ENCODE data around the gene HSPA2.

The HSPA2 gene

DNA sequence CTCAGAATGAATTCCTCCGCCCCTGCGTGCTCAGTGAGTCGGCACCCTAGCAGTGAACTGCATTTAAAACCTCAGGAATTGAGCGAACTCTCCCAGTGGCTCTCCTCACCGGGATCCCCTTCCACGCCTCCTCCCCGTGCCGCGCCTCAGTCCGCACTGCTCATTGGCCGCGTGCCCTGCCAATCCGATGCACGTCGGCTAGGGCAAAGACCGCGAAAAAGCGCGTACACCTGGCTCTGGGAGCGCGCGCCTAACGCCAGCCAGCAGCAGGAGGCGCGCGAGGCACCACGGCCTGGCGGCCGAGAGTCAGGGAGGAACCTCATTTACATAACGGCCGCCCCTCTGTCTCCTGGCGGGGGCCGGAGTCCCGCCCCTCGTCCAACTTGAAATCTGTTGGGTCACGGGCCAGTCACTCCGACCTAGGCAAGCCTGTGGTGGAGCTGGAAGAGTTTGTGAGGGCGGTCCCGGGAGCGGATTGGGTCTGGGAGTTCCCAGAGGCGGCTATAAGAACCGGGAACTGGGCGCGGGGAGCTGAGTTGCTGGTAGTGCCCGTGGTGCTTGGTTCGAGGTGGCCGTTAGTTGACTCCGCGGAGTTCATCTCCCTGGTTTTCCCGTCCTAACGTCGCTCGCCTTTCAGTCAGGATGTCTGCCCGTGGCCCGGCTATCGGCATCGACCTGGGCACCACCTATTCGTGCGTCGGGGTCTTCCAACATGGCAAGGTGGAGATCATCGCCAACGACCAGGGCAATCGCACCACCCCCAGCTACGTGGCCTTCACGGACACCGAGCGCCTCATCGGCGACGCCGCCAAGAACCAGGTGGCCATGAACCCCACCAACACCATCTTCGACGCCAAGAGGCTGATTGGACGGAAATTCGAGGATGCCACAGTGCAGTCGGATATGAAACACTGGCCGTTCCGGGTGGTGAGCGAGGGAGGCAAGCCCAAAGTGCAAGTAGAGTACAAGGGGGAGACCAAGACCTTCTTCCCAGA is at the start of gene HSPA2:
HSPA2 (plus strand) TSS at position 534 of the 995 bp plus-strand sequence; CDS start at position 643, 109 bp downstream.
- peak; percentile 92 for DNase-seq (ENCODE audit: low read depth)

DNA sequence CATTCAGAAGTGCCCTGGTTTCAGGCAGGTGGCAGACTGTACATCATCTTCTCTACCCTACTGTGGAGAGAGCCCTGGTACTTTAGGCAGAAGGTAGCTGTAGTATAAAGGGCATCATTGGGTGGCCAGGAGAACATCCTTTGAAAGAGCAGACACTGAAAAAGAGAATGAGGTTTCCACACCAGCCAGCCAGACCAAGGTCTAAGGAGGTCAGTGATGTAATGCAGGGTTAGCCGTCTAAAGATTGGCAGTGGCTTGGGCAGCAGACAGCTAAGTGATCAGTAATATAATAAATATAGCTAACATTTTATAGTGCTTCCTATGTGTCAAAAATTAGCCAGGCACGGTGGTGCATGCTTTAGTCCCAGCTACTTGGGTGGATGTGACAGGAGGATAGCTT is 48.9 kb upstream of the HSPA2 start:
- DNase-seq (ENCODE audit: low read depth) = no peak

DNA sequence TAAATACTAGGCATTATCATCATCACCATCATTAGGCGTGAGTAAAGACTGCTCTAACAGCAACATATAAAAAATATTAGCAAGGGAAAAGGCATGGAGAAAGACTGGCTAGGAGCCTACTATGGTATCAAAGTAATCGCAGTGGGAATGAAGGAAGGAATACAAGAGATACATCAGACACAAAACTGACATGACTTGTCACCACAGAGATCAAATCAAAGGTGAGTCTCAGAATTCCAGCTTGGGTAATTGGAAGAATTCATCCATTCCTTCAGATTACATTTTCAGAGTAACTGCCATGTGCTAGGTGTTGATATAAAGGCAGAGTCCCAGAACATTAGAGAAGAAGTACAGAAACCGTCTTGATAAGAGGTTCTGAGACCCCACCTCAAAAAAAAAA is 47.1 kb upstream of the HSPA2 start:
- no peak for DNase-seq (ENCODE audit: low read depth)

- DNase-seq (ENCODE audit: low read depth) = no peak
Measured at GRCh38 chr14:64495252-64495651, 45.3 kb upstream of the HSPA2 start.

DNA sequence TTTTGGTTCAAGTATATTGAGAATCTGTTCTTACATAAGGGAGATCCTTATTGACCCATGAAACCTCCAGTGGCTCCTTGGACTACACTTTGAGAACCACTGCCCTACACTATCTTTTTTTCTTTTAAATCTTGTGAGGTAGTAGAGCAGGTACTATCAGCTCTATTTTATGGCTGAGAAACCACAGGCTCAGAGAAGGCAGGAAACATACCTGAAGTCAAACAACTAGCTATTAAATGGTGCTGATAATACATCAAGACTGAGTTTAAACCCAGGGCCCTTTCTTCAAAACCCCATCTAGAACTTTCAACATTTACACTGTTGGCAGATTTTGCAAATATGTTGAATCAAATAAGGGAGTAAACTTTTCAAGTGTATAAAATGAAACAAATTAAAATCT is 43.8 kb upstream of the HSPA2 start:
- no peak for DNase-seq (ENCODE audit: low read depth)

- no peak for DNase-seq (ENCODE audit: low read depth)
Measured at GRCh38 chr14:64500088-64500487, 40.5 kb upstream of the HSPA2 start.

DNA sequence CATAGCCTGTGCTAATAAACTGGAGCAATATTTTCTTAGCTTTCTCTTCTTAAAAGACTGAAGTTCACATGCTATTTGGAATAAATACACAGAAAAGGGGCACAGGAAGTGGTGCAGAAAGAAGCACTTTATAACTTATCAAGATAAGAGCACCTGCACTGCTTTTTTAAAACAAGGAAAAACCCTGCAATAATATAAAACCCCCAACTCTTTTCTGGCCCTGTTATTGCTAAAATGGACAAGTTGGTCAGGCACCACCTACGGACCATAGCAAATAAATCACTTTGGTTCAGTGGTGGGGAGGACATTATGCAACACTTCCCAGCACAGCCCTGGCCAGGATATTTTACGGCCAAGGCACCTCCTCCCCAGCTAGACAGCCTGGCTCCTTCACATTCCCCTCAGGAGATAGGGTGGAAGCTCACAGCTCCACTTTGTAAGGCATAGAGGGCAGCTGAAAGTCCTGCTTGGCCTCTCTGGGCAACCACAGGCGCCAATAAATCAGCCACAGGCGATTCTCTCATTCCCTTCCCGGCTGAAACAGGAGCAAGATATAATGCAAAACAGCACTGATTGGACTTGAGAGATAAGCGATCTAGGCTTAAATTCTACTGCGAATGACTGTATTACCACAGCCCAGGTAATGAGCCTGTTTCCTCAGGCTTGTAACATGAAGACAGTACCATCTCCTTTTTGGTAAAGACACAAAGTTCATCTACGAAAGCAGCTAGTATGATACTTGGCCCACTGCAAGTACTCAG is 39.0 kb upstream of the HSPA2 start:
- no peak for DNase-seq (ENCODE audit: low read depth)

GRCh38 chr14:64502456-64502855 is 38.1 kb upstream of the HSPA2 start:
- DNase-seq (ENCODE audit: low read depth) = no peak

DNA sequence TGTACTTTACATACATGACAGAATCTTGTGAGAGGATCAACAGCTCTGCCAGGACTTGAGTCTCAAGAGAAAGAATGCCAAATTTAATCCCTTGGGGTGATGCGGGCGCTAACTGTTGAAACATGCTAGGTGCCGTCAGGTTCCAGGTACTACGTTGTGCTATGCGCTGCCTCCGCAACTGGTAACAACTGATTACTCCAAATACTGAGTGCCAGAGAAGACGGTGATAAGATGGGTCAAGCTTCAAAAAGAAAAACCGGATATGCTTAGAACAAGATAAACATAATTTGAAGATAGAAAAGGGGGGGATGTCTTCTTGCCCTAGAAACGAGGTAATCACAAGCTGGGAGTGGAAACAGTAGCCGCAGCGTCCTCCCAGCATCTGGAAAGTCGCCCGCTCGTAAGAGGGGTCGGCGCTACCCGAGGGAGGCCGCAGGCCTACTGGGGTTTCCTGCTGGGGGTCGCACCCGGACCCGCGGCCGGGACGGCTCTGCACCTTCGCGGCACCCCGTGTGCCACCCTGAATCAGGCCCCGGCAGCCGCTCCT is 37.6 kb upstream of the HSPA2 start:
- no peak for DNase-seq (ENCODE audit: low read depth)

DNA sequence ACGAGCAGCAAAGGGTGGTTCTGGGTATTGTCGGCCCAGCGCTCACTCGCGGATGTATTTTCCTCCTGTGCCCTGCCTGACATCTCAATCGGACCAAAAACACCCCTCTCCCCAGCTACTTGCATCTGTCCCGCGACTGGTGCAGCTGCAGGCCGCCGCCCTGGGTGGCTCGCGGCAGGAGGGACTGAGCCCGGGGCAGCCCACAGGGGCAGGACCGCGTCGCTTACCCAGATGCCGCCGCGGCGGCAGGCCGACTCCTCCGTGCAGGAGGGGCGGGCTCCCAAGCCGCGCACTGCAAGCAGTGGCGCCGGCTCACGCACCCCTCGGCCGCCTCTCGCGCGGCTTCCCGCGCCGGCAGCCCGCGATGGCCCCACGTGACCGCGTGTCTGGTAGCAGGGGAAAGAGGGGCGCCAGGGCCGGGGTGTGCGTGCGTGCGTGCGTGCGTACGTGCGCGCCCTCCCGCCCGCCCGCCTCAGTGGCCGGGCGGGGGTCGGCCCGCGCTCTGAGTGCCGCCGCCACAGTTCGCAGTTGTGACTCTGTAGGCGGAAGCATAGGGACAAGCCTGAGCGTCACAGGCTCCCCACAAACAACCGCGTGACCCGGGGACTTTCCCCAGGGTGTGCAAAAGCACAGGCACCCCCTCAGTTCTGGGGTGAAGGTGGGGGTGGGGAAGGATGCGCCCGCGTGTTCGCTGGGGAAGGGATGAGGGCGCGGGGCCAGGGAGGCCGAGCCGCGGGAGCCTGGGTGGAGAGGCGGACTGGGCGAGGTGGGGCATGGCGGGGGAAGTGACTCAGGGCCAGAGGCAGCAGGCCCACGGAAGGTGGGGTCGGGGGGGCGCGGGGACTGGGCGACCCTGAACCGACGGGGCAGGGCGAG is 36.9 kb upstream of the HSPA2 start, which contains the start of gene ZBTB25:
ZBTB25 (minus strand) TSS at position 405 of the 876 bp plus-strand sequence. CDS start 13,305 bp downstream, outside the sequence.
- DNase-seq (ENCODE audit: low read depth) = peak; percentile 91

GRCh38 chr14:64504310-64504896 is 36.1 kb upstream of the HSPA2 start, which contains the start of gene ZBTB1:
TSS of gene ZBTB1 (plus strand) at chr14:64504770. CDS start at chr14:64521505, 16,735 bp downstream.
- DNase-seq (ENCODE audit: low read depth) = peak; percentile 81

GRCh38 chr14:64504897-64505794 is 35.4 kb upstream of the HSPA2 start:
- DNase-seq (ENCODE audit: low read depth) = peak; percentile 81

DNA sequence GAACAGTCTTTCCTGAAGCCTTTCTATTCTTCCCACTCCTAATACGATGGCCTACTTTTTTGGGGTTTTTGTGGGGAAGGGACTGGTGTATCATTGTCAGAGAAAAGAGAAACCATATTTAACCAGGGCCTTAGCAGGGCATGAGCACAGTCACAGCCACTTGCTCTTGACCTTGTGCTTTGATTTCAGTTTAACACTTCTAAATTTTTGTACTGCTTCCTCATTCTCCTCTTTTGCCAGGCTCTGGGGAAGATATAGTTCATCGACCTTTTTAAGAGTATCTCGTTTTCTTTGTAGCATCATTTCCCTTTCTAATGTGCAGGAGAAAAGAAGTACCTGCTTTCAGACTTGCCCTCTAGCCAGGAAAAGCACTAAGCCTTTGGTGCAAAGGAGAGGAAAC is 33.8 kb upstream of the HSPA2 start:
- DNase-seq (ENCODE audit: low read depth) = no peak

DNA sequence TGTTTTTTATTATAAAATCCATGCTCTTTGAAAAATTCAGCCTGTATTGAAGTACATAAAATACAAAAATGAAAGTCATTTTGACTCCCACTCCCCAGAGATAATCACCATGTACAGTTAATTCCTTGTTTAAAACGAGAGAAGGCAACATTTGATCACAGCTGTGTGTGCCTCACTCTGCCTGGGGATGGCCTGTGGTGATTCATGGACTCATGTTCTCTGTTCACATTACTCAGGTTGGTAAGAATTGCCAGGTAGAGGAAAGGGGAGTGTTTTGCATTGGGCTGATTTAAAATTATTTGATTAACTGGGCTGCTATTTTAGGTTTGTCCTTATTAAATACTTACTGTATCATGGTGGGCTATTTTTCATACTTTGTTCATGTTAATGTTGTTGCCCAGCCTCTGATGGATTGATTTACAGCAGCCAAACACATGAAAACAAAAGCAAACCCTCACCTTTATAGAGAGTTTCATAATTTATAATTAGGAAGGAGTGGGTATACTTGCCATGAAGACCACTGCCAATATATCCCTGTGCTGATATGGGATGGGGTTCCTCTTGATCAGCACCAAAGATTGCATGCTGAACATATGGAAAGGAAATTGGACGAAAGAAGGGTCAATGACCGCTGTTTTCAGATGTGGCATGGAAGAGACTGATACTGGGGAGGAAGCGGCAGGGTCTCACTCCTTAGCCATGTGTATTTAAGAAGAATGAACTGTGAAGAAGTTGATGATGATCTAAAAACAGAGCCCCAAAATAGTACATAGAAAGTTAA is 33.0 kb upstream of the HSPA2 start:
- DNase-seq (ENCODE audit: low read depth) = no peak

DNA sequence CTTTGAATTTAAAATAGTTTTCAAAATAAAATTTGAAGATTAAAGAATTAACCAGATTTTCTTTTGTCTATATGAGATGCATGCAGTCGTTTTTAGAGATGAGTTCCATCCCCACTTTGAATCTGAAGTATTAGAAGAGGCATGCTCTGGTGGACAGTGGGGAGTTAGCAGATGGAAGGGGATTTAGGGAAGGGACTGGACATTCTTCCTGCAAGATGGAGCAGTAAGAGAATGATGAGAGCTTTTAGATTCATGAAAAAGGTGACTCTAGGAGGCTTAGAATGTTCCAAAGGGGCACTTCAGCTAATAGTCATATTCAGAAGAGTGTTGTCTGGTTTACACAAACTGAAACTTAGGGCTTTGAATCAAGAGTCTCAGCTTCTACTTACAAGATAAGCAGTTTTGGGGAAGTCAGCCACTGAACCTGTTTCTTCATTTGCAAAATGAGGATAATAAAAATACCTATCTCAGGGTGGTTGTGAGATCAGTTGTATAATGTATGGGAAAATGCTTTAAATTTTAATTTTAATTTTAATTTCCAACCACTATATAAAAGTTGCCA is 32.2 kb upstream of the HSPA2 start:
- DNase-seq (ENCODE audit: low read depth) = no peak

GRCh38 chr14:64509036-64509435 is 31.5 kb upstream of the HSPA2 start:
- DNase-seq (ENCODE audit: low read depth) = no peak

- peak; percentile 50 for DNase-seq (ENCODE audit: low read depth)
Measured at GRCh38 chr14:64510825-64511671, 29.5 kb upstream of the HSPA2 start.

DNA sequence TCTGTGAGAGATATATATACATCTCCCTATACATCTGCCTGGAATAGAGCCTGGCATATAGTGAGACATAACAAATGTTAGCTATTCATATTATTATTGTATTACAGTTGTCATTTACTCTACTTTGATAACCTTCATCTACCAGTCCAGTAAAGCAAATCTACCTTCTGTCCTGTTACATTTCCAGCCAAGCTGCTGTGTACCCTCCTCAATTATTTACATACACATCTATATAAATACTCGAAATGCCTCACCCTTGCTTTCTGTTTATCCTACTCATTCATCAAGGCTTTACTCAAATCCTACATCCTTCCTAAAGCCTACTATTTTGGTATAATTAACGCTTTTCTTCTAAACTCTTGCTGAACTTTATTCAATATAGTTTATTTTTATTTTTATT is 27.3 kb upstream of the HSPA2 start:
- no peak for DNase-seq (ENCODE audit: low read depth)

Data from activated T-cell treated with anti-CD3 and anti-CD28 coated beads for 24 hours (primary cell).